ENCODE results near the gene ARHGAP44. TPM values are rescaled to one million over a fixed set of nuclear protein-coding genes. Genes with fewer than 3 reads are reported as not detected.

Gene ARHGAP44
- total RNA-seq, 1 donor from 2014 or later = 8.7 TPM

DNA sequence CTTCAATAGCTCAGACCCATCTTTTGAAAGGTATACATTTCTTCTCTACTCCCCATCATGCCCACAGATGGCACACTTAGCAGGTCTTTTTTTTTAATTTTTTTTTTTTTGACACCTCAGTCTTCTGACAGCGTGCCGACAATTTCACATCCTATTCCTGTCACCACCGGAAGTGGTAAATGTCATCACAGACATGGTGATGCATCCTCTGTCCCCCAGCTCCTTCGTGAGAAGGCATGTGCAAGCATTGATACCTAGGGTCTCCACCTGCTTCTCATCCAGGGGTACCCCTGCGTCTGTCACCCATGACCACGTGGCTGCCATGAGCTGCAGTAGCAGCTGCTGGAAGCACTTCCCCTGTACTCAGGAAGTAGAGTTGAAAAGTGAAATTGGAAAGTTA is 192.9 kb downstream of the ARHGAP44 start:
- Histone ChIP-seq H4K20me1 (ENCODE audit: low read depth) (no peaks in the 10 kb centered on the region), H3K4me2 (no peak overlapping the region), H3K27me3 (no peaks in the 10 kb centered on the region), H3K9me3 (ENCODE audit: low read depth) (no peaks in the 10 kb centered on the region), H3K79me2 (ENCODE audit: low read depth) (no peaks in the 10 kb centered on the region), H3K9ac (no peak overlapping the region), H3K4me3 (no peak overlapping the region), H3K36me3 (no peaks in the 10 kb centered on the region), H3K4me1 (peaks cover 17% of the 10 kb centered on the region), H3F3A (ENCODE audit: low read depth) (peaks cover 8% of the 10 kb centered on the region), H3K27ac (no peak overlapping the region), H2AFZ (replicated peaks) (no peak overlapping the region)
- peaks cover 13% of the 10 kb centered on the region for H3K4me1 Mint-ChIP-seq
- DNase-seq (ENCODE audit: low spot score) = no peak
- H3K27ac Mint-ChIP-seq = no peak overlapping the region
- H3K4me3 Mint-ChIP-seq = no peak overlapping the region
- peaks cover 2% of the 10 kb centered on the region for H3K9me3 Mint-ChIP-seq
- H3K36me3 Mint-ChIP-seq = peaks cover 4% of the 10 kb centered on the region
- H3K27me3 Mint-ChIP-seq (ENCODE audit: insufficient read depth, low read depth) = peaks cover 10% of the 10 kb centered on the region
- no peak for TF ChIP-seq EZH2phosphoT487 (IDR thresholded peaks at IDR 0.05)
- no peak for TF ChIP-seq EZH2 (IDR thresholded peaks at IDR 0.05)
- TF ChIP-seq, protein P1, sequence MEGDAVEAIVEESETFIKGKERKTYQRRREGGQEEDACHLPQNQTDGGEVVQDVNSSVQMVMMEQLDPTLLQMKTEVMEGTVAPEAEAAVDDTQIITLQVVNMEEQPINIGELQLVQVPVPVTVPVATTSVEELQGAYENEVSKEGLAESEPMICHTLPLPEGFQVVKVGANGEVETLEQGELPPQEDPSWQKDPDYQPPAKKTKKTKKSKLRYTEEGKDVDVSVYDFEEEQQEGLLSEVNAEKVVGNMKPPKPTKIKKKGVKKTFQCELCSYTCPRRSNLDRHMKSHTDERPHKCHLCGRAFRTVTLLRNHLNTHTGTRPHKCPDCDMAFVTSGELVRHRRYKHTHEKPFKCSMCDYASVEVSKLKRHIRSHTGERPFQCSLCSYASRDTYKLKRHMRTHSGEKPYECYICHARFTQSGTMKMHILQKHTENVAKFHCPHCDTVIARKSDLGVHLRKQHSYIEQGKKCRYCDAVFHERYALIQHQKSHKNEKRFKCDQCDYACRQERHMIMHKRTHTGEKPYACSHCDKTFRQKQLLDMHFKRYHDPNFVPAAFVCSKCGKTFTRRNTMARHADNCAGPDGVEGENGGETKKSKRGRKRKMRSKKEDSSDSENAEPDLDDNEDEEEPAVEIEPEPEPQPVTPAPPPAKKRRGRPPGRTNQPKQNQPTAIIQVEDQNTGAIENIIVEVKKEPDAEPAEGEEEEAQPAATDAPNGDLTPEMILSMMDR (IDR thresholded peaks at IDR 0.05) = no peak

DNA sequence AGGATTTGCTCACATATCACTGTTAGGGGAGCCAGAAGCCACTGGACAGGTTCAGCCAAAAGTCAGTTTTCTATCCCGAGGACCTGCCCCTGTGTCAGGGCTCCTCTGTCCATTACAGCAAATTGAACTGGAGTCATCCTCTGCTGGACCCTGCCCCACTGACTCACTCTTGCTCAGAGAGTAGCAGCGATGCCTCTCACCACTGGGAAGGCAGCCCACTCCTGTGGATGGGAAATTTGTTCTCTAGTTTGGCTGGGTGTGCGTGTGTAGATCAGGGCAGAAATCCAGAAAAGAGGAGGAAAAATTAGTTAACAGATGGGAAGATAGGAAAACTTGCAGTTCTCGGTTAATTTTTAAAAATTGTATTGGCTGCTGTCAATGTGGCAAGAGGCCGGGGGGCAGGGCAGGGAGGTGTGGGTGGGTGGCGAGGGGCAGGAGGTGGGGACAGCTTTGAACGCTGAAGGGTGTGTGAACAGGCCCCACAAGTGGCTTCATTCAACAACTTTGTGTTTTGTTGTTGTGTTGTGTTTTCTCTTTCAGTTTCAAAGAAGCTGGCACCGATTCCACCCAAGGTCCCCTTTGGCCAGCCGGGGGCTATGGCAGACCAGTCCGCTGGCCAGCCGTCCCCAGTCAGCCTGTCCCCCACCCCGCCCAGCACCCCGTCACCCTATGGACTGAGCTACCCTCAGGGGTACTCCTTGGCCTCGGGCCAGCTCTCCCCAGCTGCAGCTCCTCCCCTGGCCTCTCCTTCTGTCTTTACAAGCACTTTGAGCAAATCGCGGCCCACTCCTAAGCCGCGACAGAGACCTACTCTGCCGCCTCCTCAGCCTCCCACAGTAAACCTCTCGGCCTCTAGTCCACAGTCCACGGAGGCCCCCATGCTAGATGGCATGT is 194.9 kb downstream of the ARHGAP44 start:
- Mint-ChIP-seq H3K27ac (peak overlapping the region; percentile 88), H3K4me1 (peaks cover 25% of the 10 kb centered on the region), H3K36me3 (peaks cover 4% of the 10 kb centered on the region), H3K27me3 (ENCODE audit: insufficient read depth, low read depth) (peaks cover 10% of the 10 kb centered on the region), H3K9me3 (peaks cover 2% of the 10 kb centered on the region), H3K4me3 (no peak overlapping the region)
- H3K9ac ChIP-seq = no peak overlapping the region
- H3K4me3 ChIP-seq = no peak overlapping the region
- H3K9me3 ChIP-seq (ENCODE audit: low read depth) = no peaks in the 10 kb centered on the region
- no peaks in the 10 kb centered on the region for H4K20me1 ChIP-seq (ENCODE audit: low read depth)
- H3K36me3 ChIP-seq = no peaks in the 10 kb centered on the region
- TF ChIP-seq EZH2 (IDR thresholded peaks at IDR 0.05) (no peak), EZH2phosphoT487 (IDR thresholded peaks at IDR 0.05) (no peak)
- TF ChIP-seq, protein P1 (IDR thresholded peaks at IDR 0.05) = no peak
- H3K27ac ChIP-seq = no peak overlapping the region
- no peaks in the 10 kb centered on the region for H3K79me2 ChIP-seq (ENCODE audit: low read depth)
- no peak for DNase-seq (ENCODE audit: low spot score)
- H3K4me1 ChIP-seq = peaks cover 28% of the 10 kb centered on the region
- H3K27me3 ChIP-seq = no peaks in the 10 kb centered on the region
- H3F3A ChIP-seq (ENCODE audit: low read depth) = peaks cover 19% of the 10 kb centered on the region
- H3K4me2 ChIP-seq = no peak overlapping the region
- H2AFZ ChIP-seq (replicated peaks) = no peak overlapping the region

DNA sequence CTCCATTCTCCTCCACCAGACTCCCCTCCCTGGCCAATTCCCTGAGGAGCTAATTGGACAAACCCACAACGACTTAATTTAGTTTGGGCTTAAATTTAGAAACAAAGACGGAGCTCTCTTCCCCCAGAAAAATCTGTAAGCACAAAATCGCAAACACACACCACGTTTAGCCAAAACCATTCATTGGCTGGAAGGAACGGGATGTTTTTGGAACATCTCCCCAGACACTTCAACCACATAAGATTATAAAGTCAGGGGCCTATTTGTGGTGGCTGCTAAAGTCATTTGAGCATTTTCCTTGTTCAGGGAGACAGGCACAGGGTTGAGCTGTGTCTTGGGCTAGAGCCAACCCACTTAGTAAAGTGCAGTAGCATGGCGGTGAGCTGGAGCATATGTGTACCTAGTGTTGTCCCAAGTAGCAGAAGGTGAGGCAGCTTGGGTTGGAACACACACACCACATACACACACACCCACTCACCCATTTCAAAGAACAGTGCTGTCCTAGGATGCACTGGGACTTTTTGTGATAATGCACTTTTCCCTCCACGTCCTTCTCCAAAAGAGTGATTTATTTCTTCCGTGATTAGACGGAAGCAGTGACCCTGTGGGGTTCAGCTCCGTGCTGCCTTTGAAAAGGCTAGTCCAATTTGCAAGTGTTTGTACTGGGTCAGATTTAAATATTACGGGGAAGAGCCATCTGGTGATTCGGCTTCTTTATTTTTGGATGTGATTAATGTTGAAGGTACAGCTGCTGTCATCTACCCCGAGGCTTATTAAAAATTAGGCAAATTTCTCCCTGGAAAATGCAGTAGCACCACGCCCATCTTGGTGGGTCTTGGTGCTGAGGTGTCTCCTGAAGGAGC is 196.4 kb downstream of the ARHGAP44 start:
- no peaks in the 10 kb centered on the region for H3K36me3 ChIP-seq
- no peak overlapping the region for H3K27ac Mint-ChIP-seq
- peaks cover 19% of the 10 kb centered on the region for H3F3A ChIP-seq (ENCODE audit: low read depth)
- no peaks in the 10 kb centered on the region for H3K79me2 ChIP-seq (ENCODE audit: low read depth)
- H3K27me3 Mint-ChIP-seq (ENCODE audit: insufficient read depth, low read depth) = peaks cover 10% of the 10 kb centered on the region
- no peaks in the 10 kb centered on the region for H3K27me3 ChIP-seq
- H3K4me1 ChIP-seq = peaks cover 28% of the 10 kb centered on the region
- H3K9ac ChIP-seq = no peak overlapping the region
- H3K9me3 Mint-ChIP-seq = peaks cover 2% of the 10 kb centered on the region
- H3K4me2 ChIP-seq = no peak overlapping the region
- H3K4me1 Mint-ChIP-seq = peaks cover 25% of the 10 kb centered on the region
- H3K27ac ChIP-seq = no peak overlapping the region
- no peak for TF ChIP-seq EZH2 (IDR thresholded peaks at IDR 0.05)
- no peak for TF ChIP-seq EZH2phosphoT487 (IDR thresholded peaks at IDR 0.05)
- TF ChIP-seq, protein P1 (IDR thresholded peaks at IDR 0.05) = no peak
- no peaks in the 10 kb centered on the region for H4K20me1 ChIP-seq (ENCODE audit: low read depth)
- peaks cover 9% of the 10 kb centered on the region for H3K36me3 Mint-ChIP-seq
- H3K4me3 ChIP-seq = no peak overlapping the region
- no peaks in the 10 kb centered on the region for H3K9me3 ChIP-seq (ENCODE audit: low read depth)
- no peak overlapping the region for H2AFZ ChIP-seq (replicated peaks)
- H3K4me3 Mint-ChIP-seq = no peak overlapping the region
- no peak for DNase-seq (ENCODE audit: low spot score)
